DND-41 (cell line): Measurements from ENCODE around the gene ZNF705A.
A peak's percentile ranks its signal among the peaks of the same experiment; 100 is the strongest.

ENCODE experiments used
- ATAC-seq: fragments of 200-7000 bp; cut with Tn5 transposase; 3 replicates; pipeline ENCODE4 v1.9.1; 2021; ENCODE audit warnings: low read depth; ENCODE audit not compliant: insufficient read depth
- DNase-seq: peaks from one replicate; pipeline ENCODE4 v3.0.0-alpha.2; 2020
- H2AFZ ChIP-seq: 2 replicates; pipeline ENCODE4 v1.6.0; 2012; ENCODE audit warnings: low read depth, low read length
- H3K27ac ChIP-seq: 2 replicates; pipeline ENCODE4 v1.5.1; 2012; ENCODE audit warnings: low read length, inconsistent platforms
- H3K27me3 ChIP-seq: fragments of 200-600 bp; sonication (generic); 2 replicates; pipeline ENCODE4 v1.6.0; 2012; ENCODE audit warnings: low read length, mild to moderate bottlenecking, inconsistent platforms; ENCODE audit not compliant: insufficient read depth, poor library complexity
- H3K36me3 ChIP-seq: 2 replicates; pipeline ENCODE4 v1.5.1; 2012; ENCODE audit warnings: low read length, inconsistent platforms; ENCODE audit not compliant: insufficient read depth
- H3K4me1 ChIP-seq: 2 replicates; pipeline ENCODE4 v1.5.1; 2012; ENCODE audit warnings: mild to moderate bottlenecking, low read length; ENCODE audit not compliant: insufficient read depth
- H3K4me2 ChIP-seq: 2 replicates; pipeline ENCODE4 v1.6.0; 2012; ENCODE audit warnings: mild to moderate bottlenecking, moderate library complexity, low read length, inconsistent platforms; ENCODE audit not compliant: insufficient read depth
- H3K4me3 ChIP-seq, 2 experiments: fragments of 200-600 bp in 1 of 2; shearing (Covaris generic) in 1 of 2; 2 replicates each; pipeline ENCODE4 v1.5.1; 2012 to 2016; ENCODE audit warnings: inconsistent platforms in 2 of 2, low read length in 2 of 2, mild to moderate bottlenecking in 2 of 2, low read depth in 1 of 2, moderate library complexity in 1 of 2
- H3K79me2 ChIP-seq: 2 replicates; pipeline ENCODE4 v1.6.0; 2012; ENCODE audit warnings: low read length, inconsistent platforms; ENCODE audit not compliant: insufficient read depth
- H3K9ac ChIP-seq: 2 replicates; pipeline ENCODE4 v1.6.0; 2012; ENCODE audit warnings: low read depth, mild to moderate bottlenecking, inconsistent platforms, low read length, moderate library complexity
- H3K9me3 ChIP-seq: 2 replicates; pipeline ENCODE4 v1.5.1; 2012; ENCODE audit warnings: low read length, moderate library complexity, mild to moderate bottlenecking, inconsistent platforms; ENCODE audit not compliant: insufficient read depth, severe bottlenecking
- H4K20me1 ChIP-seq: 2 replicates; pipeline ENCODE4 v1.6.0; 2012; ENCODE audit warnings: low read length; ENCODE audit not compliant: insufficient read depth
- CTCF ChIP-seq: IDR thresholded peaks from 2 replicates; pipeline ENCODE4 v1.5.1; 2012; ENCODE audit warnings: borderline replicate concordance, low read length, moderate library complexity, mild to moderate bottlenecking; ENCODE audit not compliant: poor library complexity, severe bottlenecking; ENCODE audit errors: extremely low read depth
- EZH2 ChIP-seq: IDR thresholded peaks from 3 replicates; pipeline ENCODE4 v1.6.1; 2012; ENCODE audit warnings: borderline replicate concordance, low read depth, mild to moderate bottlenecking, moderate library complexity, low read length, inconsistent platforms; ENCODE audit not compliant: severe bottlenecking

Gene ZNF705A

DNA sequence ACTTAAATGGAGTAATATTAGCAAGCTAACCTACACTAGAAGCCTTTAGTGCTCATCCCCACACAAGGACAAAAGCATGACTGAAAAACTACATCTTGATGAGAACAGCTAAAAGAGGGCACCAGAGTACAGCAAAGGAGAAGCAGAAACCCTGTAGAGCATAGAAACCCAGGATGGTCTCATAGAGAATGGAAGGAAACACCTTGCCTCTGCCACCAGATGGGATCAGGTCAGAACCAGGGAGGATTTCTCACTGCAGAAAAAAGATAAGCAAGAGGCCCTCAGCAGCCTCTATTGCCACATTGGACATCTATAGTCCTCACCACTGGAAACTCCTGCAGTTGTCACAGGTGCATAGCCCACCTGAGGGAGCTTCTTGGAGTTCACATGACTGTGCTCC, 13.6 kb upstream of the ZNF705A start:
- H4K20me1 ChIP-seq = no peaks in the 10 kb centered on the region
- no peak for DNase-seq
- no peak for ATAC-seq
- TF ChIP-seq CTCF (no peak), EZH2 (no peak)
- no peaks in the 10 kb centered on the region for H3K79me2 ChIP-seq
- no peak overlapping the region for H3K27ac ChIP-seq
- no peaks in the 10 kb centered on the region for H3K4me1 ChIP-seq
- H3K4me2 ChIP-seq = no peak overlapping the region
- no peak overlapping the region for H3K4me3 ChIP-seq
- H3K9ac ChIP-seq = no peak overlapping the region
- peaks cover 4% of the 10 kb centered on the region for H3K27me3 ChIP-seq
- no peaks in the 10 kb centered on the region for H3K9me3 ChIP-seq
- H2AFZ ChIP-seq = no peak overlapping the region
- no peaks in the 10 kb centered on the region for H3K36me3 ChIP-seq

GRCh38 chr12:8145754-8146441, 10.9 kb upstream of the ZNF705A start:
- Histone ChIP-seq H3K27ac (no peak overlapping the region), H3K27me3 (peaks cover 4% of the 10 kb centered on the region), H3K4me2 (no peak overlapping the region), H3K4me1 (no peaks in the 10 kb centered on the region), H3K36me3 (no peaks in the 10 kb centered on the region), H3K9ac (no peak overlapping the region), H3K4me3 (no peak overlapping the region), H2AFZ (no peak overlapping the region), H3K9me3 (no peaks in the 10 kb centered on the region), H3K79me2 (no peaks in the 10 kb centered on the region), H4K20me1 (no peaks in the 10 kb centered on the region)
- no peak for TF ChIP-seq EZH2
- no peak for TF ChIP-seq CTCF
- DNase-seq = no peak
- ATAC-seq = no peak

- TF ChIP-seq EZH2 (no peak), CTCF (no peak)
- Histone ChIP-seq H3K9ac (no peak overlapping the region), H3K4me3 (no peak overlapping the region), H2AFZ (no peak overlapping the region), H3K4me1 (no peaks in the 10 kb centered on the region), H3K79me2 (no peaks in the 10 kb centered on the region), H3K36me3 (no peaks in the 10 kb centered on the region), H4K20me1 (no peaks in the 10 kb centered on the region), H3K27ac (no peak overlapping the region), H3K27me3 (peaks cover 4% of the 10 kb centered on the region), H3K9me3 (no peaks in the 10 kb centered on the region), H3K4me2 (no peak overlapping the region)
- no peak for ATAC-seq
- no peak for DNase-seq
These were observed 10.4 kb upstream of the ZNF705A start for GRCh38 chr12:8146442-8146771.

DNA sequence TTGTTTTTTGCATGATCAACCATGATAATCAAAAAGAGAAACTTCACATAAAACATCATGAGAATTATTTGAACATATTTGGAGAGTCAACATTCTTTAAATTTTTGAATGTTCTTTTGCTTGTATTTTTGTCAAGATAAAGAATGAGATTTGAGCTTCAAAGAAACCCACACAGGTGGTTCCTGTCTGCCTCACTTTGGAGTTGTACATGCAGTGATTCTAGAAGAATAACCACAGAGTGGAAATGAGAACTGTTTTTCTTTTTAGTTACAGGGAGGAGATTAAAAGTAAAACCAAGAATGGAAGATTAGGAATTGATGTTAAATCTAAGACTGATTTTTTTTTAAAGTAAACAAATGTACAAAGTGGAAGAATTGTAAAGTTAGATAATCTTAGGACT, 2.3 kb upstream of the ZNF705A start:
- no peak overlapping the region for H3K9ac ChIP-seq
- H3K4me1 ChIP-seq = peaks cover 2% of the 10 kb centered on the region; the same call in 1 of the 2 replicates
- TF ChIP-seq EZH2 (no peak), CTCF (no peak)
- H3K9me3 ChIP-seq = no peaks in the 10 kb centered on the region
- H3K79me2 ChIP-seq = no peaks in the 10 kb centered on the region
- H3K36me3 ChIP-seq = no peaks in the 10 kb centered on the region
- ATAC-seq (peak; percentile 72), DNase-seq (no peak)
- H3K27me3 ChIP-seq = peaks cover 11% of the 10 kb centered on the region
- no peak overlapping the region for H3K27ac ChIP-seq
- no peak overlapping the region for H2AFZ ChIP-seq
- no peak overlapping the region for H3K4me3 ChIP-seq
- H3K4me2 ChIP-seq = no peak overlapping the region
- H4K20me1 ChIP-seq = no peaks in the 10 kb centered on the region
